Endothelial cell of hepatic sinusoid (primary cell): ENCODE results near the gene SELENOT.

Experiments used
- in situ Hi-C: cut with HindIII; loops from 2 replicates; pipeline ENCODE4 v1.10.0; 2017; ENCODE audit warnings: low sequenced_read_pairs

The SELENOT gene

GRCh38 chr3:150662410-150663200 lies 59.5 kb downstream of the SELENOT start:
- in situ Hi-C loops: no loop called here

- in situ Hi-C loops: no loop called here
Observed at GRCh38 chr3:150663461-150663860, 60.3 kb downstream of the SELENOT start.

- in situ Hi-C loops: no loop called here
Observed at GRCh38 chr3:150666167-150666566, 63.0 kb downstream of the SELENOT start.

GRCh38 chr3:150673966-150674365 lies 70.8 kb downstream of the SELENOT start:
- in situ Hi-C loops: no loop called here

GRCh38 chr3:150675587-150675986 lies 72.5 kb downstream of the SELENOT start:
- in situ Hi-C loops: no loop called here
